Peyer's patch (tissue), 4 donors: ENCODE data around the gene TEAD1.

Experiments
- POLR2A ChIP-seq, 2 donors: fragments of 450-650 bp; IDR thresholded peaks; one replicate each; pipeline ENCODE4 v1.5.1; 2017; ENCODE audit warnings: antibody characterized with exemption in 2 of 2, mild to moderate bottlenecking in 2 of 2, moderate library complexity in 2 of 2
- TF ChIP-seq, protein P1 (sequence below), 6 experiments: fragments of 450-650 bp in 4 of 6; fragments of 200-600 bp in 2 of 6; sonication (generic) in 1 of 6; IDR thresholded peaks; one replicate each; pipeline ENCODE4 v1.5.1; 2017 to 2019; ENCODE audit warnings: antibody characterized with exemption in 6 of 6, mild to moderate bottlenecking in 3 of 6, moderate library complexity in 1 of 6

DNA sequence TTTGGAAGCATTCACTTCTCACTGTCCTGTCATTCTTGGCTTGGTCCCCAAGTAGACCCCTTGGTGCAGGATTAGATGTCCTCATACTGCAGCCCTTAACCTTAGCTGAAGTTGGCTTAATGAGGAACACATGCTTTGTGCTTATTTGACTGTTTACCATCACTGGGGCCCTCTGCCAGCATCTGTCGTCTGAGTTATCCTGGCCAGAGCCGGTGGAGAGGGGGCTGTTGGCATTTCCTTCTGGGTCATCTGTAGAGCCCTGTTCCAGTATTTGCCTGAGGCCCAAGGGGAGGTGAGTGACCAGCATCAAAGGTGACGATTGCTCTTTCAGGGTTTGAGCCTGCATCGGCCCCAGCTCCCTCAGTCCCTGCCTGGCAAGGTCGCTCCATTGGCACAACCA lies 208.4 kb downstream of the TEAD1 start:
- TF ChIP-seq, protein P1, sequence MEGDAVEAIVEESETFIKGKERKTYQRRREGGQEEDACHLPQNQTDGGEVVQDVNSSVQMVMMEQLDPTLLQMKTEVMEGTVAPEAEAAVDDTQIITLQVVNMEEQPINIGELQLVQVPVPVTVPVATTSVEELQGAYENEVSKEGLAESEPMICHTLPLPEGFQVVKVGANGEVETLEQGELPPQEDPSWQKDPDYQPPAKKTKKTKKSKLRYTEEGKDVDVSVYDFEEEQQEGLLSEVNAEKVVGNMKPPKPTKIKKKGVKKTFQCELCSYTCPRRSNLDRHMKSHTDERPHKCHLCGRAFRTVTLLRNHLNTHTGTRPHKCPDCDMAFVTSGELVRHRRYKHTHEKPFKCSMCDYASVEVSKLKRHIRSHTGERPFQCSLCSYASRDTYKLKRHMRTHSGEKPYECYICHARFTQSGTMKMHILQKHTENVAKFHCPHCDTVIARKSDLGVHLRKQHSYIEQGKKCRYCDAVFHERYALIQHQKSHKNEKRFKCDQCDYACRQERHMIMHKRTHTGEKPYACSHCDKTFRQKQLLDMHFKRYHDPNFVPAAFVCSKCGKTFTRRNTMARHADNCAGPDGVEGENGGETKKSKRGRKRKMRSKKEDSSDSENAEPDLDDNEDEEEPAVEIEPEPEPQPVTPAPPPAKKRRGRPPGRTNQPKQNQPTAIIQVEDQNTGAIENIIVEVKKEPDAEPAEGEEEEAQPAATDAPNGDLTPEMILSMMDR (IDR thresholded peaks at IDR 0.05): no peak
- no peak for TF ChIP-seq POLR2A (IDR thresholded peaks at IDR 0.05)
